M059J (cell line): ENCODE results near the gene RAPGEF2. TPM values are rescaled to one million over a fixed set of nuclear protein-coding genes. Genes with fewer than 3 reads are reported as not detected.

Source experiments
- DNase-seq: peaks from one replicate; pipeline ENCODE4 v3.0.0-alpha.2; 2012; ENCODE audit warnings: low read depth
- total RNA-seq: library from RNA; depleted of rRNA; stranded (reverse); fragments of >200 nt; shearing (Covaris generic); gene quantifications from 2 replicates; pipeline ENCODE4 v1.2.3, GENCODE V29; 2014

The RAPGEF2 gene
- total RNA-seq, 1 experiment from 2014 or later = 21.4 TPM

DNA sequence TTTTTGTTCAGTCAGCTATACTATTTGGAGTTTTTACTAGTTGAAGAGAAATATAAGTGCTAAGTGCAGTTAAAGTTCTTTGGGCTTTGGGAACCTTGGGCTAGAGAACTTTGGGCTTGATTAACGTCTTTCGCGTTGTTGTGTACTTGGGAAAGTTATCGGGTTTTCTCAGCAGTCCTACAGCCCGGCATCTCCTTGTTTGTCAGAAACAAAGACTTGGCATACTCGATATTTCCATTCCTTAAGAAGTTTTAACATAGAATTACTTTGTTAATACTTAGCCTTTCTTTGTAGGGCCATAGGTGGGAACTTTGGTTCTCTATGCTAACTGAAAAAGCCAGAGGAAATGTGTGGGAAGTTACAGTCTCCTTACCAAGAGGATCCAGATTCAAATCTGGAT, 28.7 kb downstream of the RAPGEF2 start:
- no peak for DNase-seq

- DNase-seq = no peak
Measured at GRCh38 chr4:159134429-159134828, 31.6 kb downstream of the RAPGEF2 start.

- DNase-seq = no peak
Measured at GRCh38 chr4:159137176-159137575, 34.3 kb downstream of the RAPGEF2 start.

GRCh38 chr4:159138436-159138835, 35.6 kb downstream of the RAPGEF2 start:
- no peak for DNase-seq

GRCh38 chr4:159141193-159141592, 38.3 kb downstream of the RAPGEF2 start:
- DNase-seq = no peak

DNA sequence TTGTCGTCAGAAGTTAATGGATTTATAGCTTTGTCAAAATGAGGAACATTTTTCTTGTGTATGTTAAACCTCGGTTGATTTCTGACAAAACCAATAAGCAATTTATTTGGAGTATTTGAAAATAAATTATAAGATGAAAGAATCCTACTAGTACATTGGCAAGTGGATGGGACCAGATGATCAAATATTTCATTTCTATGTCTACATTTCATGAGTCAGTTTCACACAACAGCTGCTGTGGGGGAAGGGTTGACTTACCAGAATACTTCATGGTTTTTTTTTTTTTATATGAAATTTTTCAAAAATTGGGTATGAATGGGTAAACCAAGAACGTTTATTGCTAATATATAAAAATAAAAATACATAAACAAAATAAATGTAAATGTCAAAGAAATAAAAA, 39.4 kb downstream of the RAPGEF2 start:
- DNase-seq = no peak

- DNase-seq = no peak
Measured at GRCh38 chr4:159142681-159143384, 40.0 kb downstream of the RAPGEF2 start.

GRCh38 chr4:159143687-159144086, 40.8 kb downstream of the RAPGEF2 start:
- DNase-seq = no peak

DNA sequence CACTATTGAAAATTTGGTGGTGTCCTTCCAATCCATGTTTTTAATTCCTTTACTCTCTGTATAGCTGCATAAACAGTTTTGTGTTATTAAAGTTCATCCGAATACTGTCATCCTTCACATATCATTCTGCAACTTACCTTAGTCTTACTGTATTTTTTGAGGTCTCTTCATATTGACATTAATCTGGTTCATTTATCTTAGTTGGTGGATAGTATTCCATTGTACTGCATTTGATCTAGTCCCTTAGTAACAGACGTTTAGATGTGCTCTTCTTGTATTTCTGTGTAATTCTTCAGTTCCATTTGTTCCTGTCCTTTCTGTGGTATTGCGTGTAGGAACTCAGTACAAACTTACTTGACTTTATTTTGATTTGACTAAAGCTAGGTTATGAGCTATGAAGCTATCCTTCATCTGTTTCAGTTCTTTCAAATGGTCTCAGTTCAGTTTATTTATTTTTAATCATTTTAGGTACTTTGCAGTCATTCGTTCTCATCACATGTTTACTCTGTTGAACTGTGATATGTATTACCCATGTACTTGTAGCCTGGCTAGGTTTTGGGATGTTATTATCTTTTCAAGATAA, 41.3 kb downstream of the RAPGEF2 start:
- no peak for DNase-seq

DNA sequence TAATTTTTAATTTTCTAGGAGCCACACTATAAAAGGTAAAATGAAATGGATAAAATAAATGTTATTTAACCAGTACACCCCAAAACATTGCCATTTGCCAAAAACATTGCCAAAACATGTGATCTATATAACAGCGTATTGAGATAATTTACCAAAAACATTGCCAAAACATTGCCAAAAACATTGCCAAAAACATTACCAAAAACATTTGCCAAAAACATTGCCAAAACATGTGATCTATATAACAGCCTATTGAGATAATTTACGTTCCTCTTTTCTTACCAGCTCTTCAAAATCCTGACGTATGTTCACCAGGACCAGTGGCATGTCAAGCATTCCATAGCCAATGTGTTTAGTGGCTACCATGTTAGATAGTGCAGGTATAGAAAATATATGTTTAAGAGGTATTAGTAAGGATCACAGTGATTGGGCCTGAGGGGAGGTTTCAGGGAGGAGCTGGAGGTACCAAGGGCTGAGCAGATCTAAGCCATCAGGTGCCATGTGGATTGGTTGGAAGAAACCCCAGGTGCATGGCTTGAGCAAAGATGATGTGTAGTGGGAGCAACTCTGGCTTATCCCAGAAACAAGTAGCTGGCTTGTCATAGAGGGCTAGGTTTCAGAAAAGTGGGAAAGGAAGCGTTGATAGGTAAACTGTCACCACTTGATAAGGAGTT, 42.6 kb downstream of the RAPGEF2 start:
- DNase-seq = no peak

DNA sequence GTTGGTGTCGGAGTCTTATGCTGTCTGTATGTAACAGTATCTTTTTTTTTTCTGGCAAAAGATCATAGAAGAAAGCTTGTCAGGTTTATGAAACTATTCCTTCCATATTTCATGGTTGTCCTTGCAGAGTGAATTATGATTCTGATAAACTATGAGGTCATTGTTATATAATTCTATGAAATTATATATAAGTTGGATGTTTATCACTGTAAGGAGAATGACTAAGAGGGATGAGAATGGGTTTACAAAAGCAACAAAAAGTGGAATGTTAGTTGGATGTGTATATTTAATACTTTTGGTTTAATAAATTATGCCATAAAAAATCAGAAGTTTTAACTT, 43.1 kb downstream of the RAPGEF2 start:
- DNase-seq = no peak

- DNase-seq = no peak
Measured at GRCh38 chr4:159146488-159146887, 43.6 kb downstream of the RAPGEF2 start.

DNA sequence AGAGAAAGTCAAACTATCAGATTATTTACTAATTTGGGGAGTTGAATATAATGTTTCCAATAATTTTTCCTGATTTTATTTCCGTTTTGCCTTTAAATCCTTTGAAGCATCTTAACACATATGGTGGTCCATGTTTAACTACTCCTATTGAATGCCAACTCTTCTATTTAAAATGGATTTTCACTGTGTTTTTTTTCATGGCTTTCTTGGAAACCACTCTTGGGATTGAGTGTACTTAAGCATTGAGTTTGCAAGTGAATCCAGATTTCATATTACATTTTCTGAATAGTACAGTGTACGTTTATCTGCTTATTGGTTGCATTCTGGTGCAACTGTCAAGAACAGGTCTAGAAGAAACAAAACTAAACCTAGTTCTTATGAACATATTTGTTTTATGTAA, 45.6 kb downstream of the RAPGEF2 start:
- DNase-seq = no peak

DNA sequence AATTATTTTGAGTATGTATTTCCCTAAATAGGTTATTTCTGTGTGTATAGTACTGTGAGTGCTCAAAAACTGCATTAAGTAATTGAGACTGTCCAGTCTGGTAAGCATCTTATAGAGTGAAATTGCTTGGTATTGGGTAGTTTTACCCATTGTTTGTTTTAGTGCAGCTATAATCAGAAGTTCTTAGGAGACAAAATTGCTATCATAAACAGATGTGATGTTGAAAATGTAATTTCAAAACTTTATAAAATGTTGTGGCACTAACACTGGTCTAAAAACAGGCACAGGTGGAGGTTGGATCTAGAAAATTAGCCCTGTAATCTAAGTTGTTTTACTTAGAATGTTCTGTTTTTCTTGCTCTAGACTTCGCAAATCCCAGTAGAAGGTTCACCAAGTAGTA, 46.8 kb downstream of the RAPGEF2 start:
- no peak for DNase-seq

GRCh38 chr4:159150396-159150795, 47.5 kb downstream of the RAPGEF2 start:
- no peak for DNase-seq

DNA sequence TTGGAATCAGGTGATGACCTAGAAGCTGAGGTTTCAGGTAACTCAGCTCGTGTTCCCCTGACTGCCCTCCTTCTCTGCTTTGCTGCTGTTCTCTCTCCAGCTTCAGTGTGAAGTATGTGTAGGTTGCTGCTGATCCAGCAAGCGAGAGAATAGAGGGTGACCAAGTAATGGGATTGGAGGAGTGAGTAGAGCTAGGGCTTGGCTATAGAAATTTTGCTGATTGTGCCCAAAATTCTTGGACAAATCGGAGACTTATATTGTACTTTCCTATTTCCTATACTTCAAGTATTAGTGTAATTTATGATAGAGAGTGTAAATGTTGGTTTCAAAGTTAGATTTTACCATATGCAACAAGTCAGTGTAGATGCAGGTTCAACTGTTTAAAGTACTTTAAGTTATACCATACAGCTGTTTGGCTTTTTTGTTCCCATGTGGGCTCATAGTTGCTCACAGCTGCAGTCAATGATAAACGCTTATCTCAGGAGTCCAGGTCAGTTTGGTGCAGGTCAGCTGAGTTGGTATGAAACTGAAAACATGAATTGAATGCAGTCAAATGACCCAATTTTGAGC, 48.0 kb downstream of the RAPGEF2 start:
- DNase-seq = no peak

- DNase-seq = no peak
Measured at GRCh38 chr4:159151689-159152088, 48.8 kb downstream of the RAPGEF2 start.

GRCh38 chr4:159152181-159152580, 49.3 kb downstream of the RAPGEF2 start:
- DNase-seq = no peak

DNA sequence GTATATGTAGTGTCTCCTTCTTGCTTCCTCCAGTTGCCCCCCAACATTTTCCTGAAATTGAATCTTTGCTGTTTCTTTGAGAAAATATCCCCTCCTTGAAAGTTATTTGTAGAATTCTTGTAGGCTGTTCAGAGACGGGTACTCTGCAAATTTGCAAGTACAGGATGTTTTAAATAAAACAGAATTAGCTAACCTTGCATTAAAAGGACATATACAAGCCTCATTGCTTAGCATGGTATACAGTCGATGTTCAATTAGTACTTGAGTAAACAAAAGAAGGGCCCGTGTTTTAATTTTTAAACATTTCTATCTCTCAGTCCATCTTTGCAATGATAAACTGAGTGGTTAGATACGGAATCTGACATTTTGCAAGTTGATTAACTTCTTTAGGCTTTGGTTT, 50.8 kb downstream of the RAPGEF2 start:
- no peak for DNase-seq

DNA sequence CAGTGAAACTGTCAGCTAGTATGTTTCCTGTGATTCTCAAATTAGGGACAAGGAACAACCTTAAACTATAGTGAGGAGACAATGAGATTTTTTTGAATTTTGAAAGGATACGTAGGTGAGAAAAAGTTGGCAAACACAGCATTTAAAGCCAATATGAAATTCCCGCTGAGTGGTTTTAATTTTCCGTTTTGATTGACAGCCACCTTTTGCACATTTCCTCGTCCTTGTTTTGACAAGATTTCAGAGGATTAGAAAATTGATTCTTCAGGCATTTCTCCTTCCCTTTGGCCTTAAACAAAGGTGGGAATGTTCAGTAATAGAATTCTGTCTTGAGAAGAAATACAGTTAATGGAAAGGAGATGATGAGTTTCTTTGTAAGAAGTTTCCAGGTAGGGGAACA, 52.2 kb downstream of the RAPGEF2 start:
- no peak for DNase-seq

DNA sequence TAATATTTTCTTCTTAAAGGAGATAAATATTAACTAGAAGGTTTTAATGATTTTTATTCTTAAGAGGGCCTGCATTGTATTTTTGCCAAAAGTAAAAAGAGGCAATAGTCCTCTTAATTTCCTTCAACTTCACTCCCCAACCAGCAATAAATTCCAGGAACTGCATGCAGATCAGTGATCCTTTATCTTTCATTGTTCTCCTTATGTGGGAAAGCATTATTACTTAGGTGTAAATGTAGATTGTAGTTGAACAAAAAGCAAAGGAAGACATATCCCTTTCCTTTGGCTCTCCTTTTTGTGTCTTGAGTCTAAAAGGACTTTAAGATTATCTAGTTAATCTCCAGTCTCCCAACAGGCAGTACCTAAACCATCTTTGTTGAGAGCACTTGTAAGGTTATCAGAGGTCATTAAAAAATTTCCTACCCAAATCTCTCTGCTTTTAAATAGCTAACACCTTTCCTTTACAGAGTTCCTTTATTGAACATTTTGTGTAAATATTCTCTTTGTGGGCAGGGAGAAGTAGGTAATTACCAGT, 55.3 kb downstream of the RAPGEF2 start:
- no peak for DNase-seq

GRCh38 chr4:159158985-159159384, 56.1 kb downstream of the RAPGEF2 start:
- DNase-seq = no peak

GRCh38 chr4:159159611-159160010, 56.7 kb downstream of the RAPGEF2 start:
- DNase-seq = no peak
